Measurements from ENCODE around the gene NCAN. TPM values are rescaled to one million over a fixed set of nuclear protein-coding genes. Genes with fewer than 3 reads are reported as not detected.
A peak's percentile ranks its signal among the peaks of the same experiment; 100 is the strongest.

Gene NCAN
- total and polyA plus RNA-seq, 9 of the 15 experiments (the other 6 are each of a cell fraction or from before 2014, with no cell fraction given) = 0.04 TPM; not detected in 8

- TF ChIP-seq ZNF398 (CRISPR knock-in tag; IDR thresholded peaks at IDR 0.05) (no peak), SMARCA4 (IDR thresholded peaks at IDR 0.05) (no peak), MYC (IDR thresholded peaks at IDR 0.05; ENCODE audit: low read depth, low read length) (0 out of 2 replicates have a peak, but pooled peaks have one; percentile 21), MYC (CRISPR knock-in tag; IDR thresholded peaks at IDR 0.05; ENCODE audit: borderline replicate concordance, low read depth) (no peak), MCM2 (IDR thresholded peaks at IDR 0.05; ENCODE audit: low read depth) (no peak), ETV1 (tag; conservative IDR thresholded peaks at IDR 0.05; ENCODE audit: low read depth) (no peak), TFAM (CRISPR knock-in tag; conservative IDR thresholded peaks at IDR 0.05) (no peak), USF2 (CRISPR knock-in tag; IDR thresholded peaks at IDR 0.05) (peak; percentile 82), GABPB1 (CRISPR knock-in tag; IDR thresholded peaks at IDR 0.05) (0 out of 2 replicates have a peak, but pooled peaks have one; percentile 15), MAX (CRISPR knock-in tag; IDR thresholded peaks at IDR 0.05) (peak; percentile 81), ZNF696 (CRISPR knock-in tag; conservative IDR thresholded peaks at IDR 0.05) (no peak), DLX4 (CRISPR knock-in tag; IDR thresholded peaks at IDR 0.05) (no peak), POLR2H (tag; IDR thresholded peaks at IDR 0.05; ENCODE audit: low read depth) (no peak), ZNF224 (CRISPR knock-in tag; IDR thresholded peaks at IDR 0.05) (no peak), ZNF184 (CRISPR knock-in tag; IDR thresholded peaks at IDR 0.05) (no peak), ELF1 (tag; IDR thresholded peaks at IDR 0.05) (no peak), DACH1 (IDR thresholded peaks at IDR 0.05; ENCODE audit: partially characterized antibody) (no peak), ZNF512 (tag; IDR thresholded peaks at IDR 0.05) (no peak), CREB3 (tag; conservative IDR thresholded peaks at IDR 0.05; ENCODE audit: low read depth) (no peak)
Measured at GRCh38 chr19:19179548-19180441, 32.0 kb upstream of the NCAN start (continued).

All from K562 (cell line).